Kidney (tissue), 14 donors: ENCODE data around the gene OSBPL10. TPM values are rescaled to one million over a fixed set of nuclear protein-coding genes. Genes with fewer than 3 reads are reported as not detected.

ENCODE experiments used
- DNase-seq, 5 donors: peaks; one replicate each; pipeline ENCODE4 v3.0.0-alpha.2; 2013 to 2020
- FAIRE-seq: peaks from 2 replicates; lab custom pipeline; 2012; peaks lifted over from hg19 to GRCh38; lab: Jason Lieb, UNC
- H3K27ac ChIP-seq, 2 donors: one replicate each; pipeline ENCODE4 v1.7.0; 2013; ENCODE audit warnings: low read depth in 2 of 2, low read length in 2 of 2, inconsistent platforms in 1 of 2
- H3K27me3 ChIP-seq: one replicate; pipeline ENCODE4 v1.7.1; 2013; ENCODE audit warnings: low read length, inconsistent platforms; ENCODE audit not compliant: control insufficient read depth, insufficient read depth
- H3K36me3 ChIP-seq, 3 donors: one replicate each; pipeline versions ENCODE4 v1.7.0 to v1.7.1; 2013; ENCODE audit warnings: low read length in 3 of 3, control low read depth in 1 of 3, inconsistent platforms in 1 of 3; ENCODE audit not compliant: insufficient read depth in 3 of 3, control insufficient read depth in 2 of 3
- H3K4me1 ChIP-seq, 3 donors: one replicate each; pipeline versions ENCODE4 v1.7.0 to v1.7.1; 2013; ENCODE audit warnings: low read length in 3 of 3, inconsistent platforms in 1 of 3, low read depth in 1 of 3; ENCODE audit not compliant: control insufficient read depth in 2 of 3, insufficient read depth in 2 of 3
- H3K4me3 ChIP-seq, 3 donors: one replicate each; pipeline versions ENCODE4 v1.7.0 to v1.8.1; 2013; ENCODE audit warnings: low read length in 3 of 3, control low read depth in 1 of 3, inconsistent platforms in 1 of 3
- H3K9ac ChIP-seq, 3 donors: one replicate each; pipeline versions ENCODE4 v1.7.0 to v1.7.1; 2013; ENCODE audit warnings: low read length in 3 of 3, control low read depth in 1 of 3, inconsistent platforms in 1 of 3
- H3K9me3 ChIP-seq, 3 donors: one replicate each; pipeline versions ENCODE4 v1.7.0 to v1.7.1; 2013; ENCODE audit warnings: low read length in 3 of 3, control low read depth in 1 of 3, inconsistent platforms in 1 of 3; ENCODE audit not compliant: control insufficient read depth in 2 of 3, insufficient read depth in 1 of 3
- CTCF ChIP-seq: IDR thresholded peaks from 3 replicates; pipeline ENCODE4 v1.5.1; 2012; ENCODE audit warnings: mild to moderate bottlenecking, moderate library complexity, borderline replicate concordance; ENCODE audit not compliant: insufficient read depth; ENCODE audit errors: extremely low read depth
- intact Hi-C: fragments of 100-400 bp; cut with DNase I; formaldehyde crosslinking; loops from one replicate; pipeline ENCODE4 v1.11.1; 2022
- polyA plus RNA-seq: library from polyadenylated mRNA; stranded (reverse); fragments of 350-450 nt; fragmentation: Illumina TruSeq; extraction: RNeasy Lipid Tissue Mini Kit (QIAGEN cat#74804); gene quantifications from one replicate; pipeline ENCODE4 v1.2.3, GENCODE V29; 2014; ENCODE audit warnings: low read depth, low replicate concordance; ENCODE audit not compliant: insufficient read depth
- total RNA-seq: library from RNA; stranded (reverse); fragmentation: NEBNext Ultra II Directional; extraction: Animal tissue kit (Norgen Biotek cat#: 25700); gene quantifications from one replicate; pipeline ENCODE4 v1.2.1, GENCODE V29; 2021
- donor health status: control.
- donor health status: control.
- donor health status: control.
- donor health status: control.
- donor health status: control.
- donor health status: DM: yes; HTN: yes; CAD: no.
- donor health status: Normal renal cell carcinoma (clear cell type).

Gene OSBPL10
- total and polyA plus RNA-seq, 2 donors from 2014 or later = 11.8 to 89.3 TPM

- DNase-seq = no peak
- no peaks in the 10 kb centered on the region for H3K27me3 ChIP-seq
- H3K9me3 ChIP-seq = no peaks in the 10 kb centered on the region
- FAIRE-seq = no peak
- TF ChIP-seq CTCF = no peak
- no peak overlapping the region for H3K27ac ChIP-seq
- H3K4me1 ChIP-seq = peaks cover 6 to 28% (median 7%) of the 10 kb centered on the region in 3 donors
- no peak overlapping the region for H3K9ac ChIP-seq
- intact Hi-C loops = no loop called here
- H3K4me3 ChIP-seq = no peak overlapping the region
- H3K36me3 ChIP-seq = no peaks in the 10 kb centered on the region
Measured at GRCh38 chr3:31971607-31972006, 9.5 kb downstream of the OSBPL10 start.

GRCh38 chr3:31968927-31969418 is 12.1 kb downstream of the OSBPL10 start:
- Histone ChIP-seq H3K4me1 (peaks cover 6 to 18% (median 7%) of the 10 kb centered on the region in 3 donors), H3K9ac (no peak overlapping the region), H3K36me3 (no peaks in the 10 kb centered on the region), H3K9me3 (no peaks in the 10 kb centered on the region), H3K27ac (peak overlapping the region; percentile 55 to 71), H3K4me3 (peak overlapping the region in 1 of 3 donors; percentile 18), H3K27me3 (no peaks in the 10 kb centered on the region)
- no peak for TF ChIP-seq CTCF
- peak in 4 of 5 donors; percentile 65 to 95 (median 86) for DNase-seq
- no peak for FAIRE-seq
- intact Hi-C loops = no loop called here

GRCh38 chr3:31968369-31968926 is 12.6 kb downstream of the OSBPL10 start:
- Histone ChIP-seq H3K27ac (peak overlapping the region; percentile 55 to 71), H3K9me3 (no peaks in the 10 kb centered on the region), H3K36me3 (no peaks in the 10 kb centered on the region), H3K4me3 (peak overlapping the region in 1 of 3 donors; percentile 18), H3K9ac (no peak overlapping the region), H3K27me3 (no peaks in the 10 kb centered on the region), H3K4me1 (peaks cover 6 to 18% (median 7%) of the 10 kb centered on the region in 3 donors)
- DNase-seq (peak in 1 of 5 donors; percentile 35), FAIRE-seq (no peak)
- no peak for TF ChIP-seq CTCF
- intact Hi-C loops = no loop called here
